GM18873 (cell line): ENCODE results near the gene RMI1.
"Not testable (repeated sequence)": the region's sequence is repeated elsewhere in the genome, so short reads cannot be mapped to it uniquely, and the experiment has no call there.

ENCODE experiments used
- ATAC-seq: cut with Tn5 transposase; IDR thresholded peaks from one replicate; pipeline ENCODE4 v1.9.1; 2021; ENCODE audit warnings: mild to moderate bottlenecking, moderate library complexity, moderate number of reproducible peaks; ENCODE audit not compliant: unreplicated experiment, low FRiP score

The RMI1 gene

DNA sequence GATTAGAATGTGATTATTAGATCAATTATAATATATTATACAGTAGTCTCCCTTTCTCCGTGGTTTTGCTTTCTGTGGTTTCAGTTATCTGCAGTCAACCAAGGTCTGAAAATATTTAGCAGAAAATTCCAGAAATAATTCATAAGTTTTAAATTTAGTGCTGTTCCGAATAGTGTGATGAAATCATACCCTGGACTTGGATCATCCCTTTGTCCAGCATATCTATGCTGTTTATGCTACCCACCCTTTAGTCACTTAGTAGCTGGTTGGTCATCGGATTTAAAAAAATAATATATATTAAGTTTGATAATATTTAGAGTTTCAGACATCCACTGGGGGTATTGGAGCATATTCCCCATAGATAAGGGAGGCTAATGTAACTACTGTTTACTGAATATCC is 19.6 kb downstream of the RMI1 start:
- ATAC-seq = no peak

GRCh38 chr9:84001621-84002020 is 21.0 kb downstream of the RMI1 start:
- no peak for ATAC-seq

DNA sequence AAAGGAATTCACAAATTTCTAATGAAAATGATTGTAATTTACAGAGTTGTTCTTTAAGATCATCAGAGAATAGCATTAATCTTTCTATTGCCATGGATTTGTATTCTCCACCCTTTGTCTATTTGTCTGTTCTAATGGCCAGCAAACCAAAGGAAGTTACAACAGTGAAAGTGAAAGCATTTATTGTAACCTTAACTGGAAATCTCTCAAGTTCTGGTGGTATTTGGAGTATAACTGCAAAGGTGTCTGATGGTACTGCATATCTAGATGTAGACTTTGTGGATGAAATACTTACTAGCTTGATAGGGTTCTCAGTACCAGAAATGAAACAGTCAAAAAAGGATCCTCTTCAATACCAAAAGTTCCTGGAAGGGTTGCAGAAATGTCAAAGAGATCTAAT is 21.7 kb downstream of the RMI1 start:
- no peak for ATAC-seq

DNA sequence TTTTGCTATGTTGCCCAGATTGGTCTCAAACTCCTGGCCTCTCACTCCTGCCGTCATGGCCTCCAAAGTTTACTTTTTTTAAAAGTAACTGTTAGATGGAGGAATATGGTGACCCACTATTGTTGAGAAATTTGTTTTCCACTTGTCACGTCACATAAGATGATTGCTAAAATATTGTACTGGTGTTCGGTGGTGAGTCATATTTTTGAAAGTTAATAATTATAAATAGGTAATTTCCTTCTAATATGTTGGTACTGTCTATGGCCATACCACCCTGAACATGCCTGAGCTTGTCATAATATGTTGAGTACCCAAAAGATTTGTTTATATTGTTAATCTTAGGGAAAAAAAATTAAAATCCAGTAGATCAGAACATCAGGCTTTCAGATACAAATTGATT is 22.6 kb downstream of the RMI1 start:
- no peak for ATAC-seq

DNA sequence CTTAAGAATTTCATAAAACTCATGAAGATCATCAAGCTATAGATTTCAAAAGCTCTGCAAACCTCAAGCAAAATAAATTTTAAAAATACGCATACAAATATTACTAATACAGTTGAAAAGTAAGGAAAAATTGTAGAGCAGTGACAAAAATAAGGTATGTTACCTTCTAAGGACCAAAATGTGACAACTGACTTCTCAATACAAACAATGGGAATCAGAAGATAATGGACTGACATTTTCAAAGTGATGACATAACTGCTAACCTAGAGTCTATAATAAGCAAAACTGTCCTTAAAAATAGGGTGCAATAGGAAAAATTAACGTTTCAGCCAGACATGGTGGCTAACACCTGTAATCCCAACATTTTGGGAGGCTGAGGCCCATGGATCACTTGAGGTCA is 27.1 kb downstream of the RMI1 start:
- no peak for ATAC-seq

DNA sequence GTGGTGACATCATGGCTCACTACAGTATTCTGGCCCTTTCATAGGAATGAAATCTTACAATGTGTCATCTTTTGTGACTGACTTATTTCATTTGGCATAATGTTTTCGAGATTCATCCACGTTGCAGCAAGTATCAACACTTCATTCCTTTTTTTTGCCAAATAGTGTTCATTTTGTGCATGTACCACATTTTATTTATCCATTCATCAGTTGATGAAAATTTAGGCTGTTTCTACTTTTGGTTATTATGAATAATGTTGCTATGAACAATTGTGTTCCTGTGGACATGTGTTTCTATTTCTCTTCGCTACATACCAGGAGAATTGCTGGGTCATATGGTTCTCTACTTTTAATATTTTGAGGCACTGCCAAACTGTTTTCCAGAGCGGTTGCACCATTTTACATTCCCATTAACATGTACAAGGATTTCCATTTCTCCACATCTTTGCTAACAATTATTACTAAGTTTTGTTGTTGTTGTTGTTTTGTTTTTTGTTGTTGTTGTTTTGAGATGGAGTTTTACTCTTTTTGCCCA is 43.5 kb downstream of the RMI1 start:
- no peak for ATAC-seq

DNA sequence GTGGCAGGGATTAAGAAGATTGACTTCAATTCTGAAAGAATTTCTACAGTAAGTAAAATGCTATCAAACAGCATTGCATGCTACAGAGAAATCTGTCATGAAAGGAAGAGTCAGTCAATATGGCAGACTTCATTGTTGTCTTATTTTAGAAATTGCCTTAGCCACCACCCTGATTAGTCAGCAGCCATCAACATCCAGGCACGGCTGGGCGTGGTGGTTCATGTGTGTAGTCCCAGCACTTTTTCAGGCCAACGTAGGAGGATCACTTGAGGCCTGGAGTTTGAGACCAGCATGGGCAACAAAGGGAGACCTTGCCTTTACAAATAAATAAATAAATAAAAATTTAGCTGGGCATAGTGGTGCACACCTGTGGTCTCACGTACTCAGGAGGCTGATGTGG is 46.6 kb downstream of the RMI1 start:
- no peak for ATAC-seq

DNA sequence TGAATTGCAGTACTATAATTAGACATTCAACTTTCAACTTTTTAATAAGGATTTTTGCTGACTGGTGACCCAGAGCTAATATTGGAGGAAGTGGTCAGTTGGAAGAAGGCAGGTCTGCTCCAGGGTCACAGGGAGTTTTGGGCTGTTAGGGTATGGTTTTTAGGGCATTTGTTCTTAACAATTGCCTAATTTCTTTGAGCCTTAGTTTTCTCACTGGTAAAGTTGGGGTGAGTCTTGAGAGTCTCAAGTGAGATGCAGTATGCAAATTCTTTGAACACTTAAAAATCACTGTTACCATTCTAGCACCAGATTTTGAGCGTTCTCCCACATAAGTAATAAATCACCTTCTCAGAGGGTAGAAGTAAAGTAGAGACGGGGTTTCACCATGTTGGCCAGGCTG is 50.9 kb downstream of the RMI1 start:
- no peak for ATAC-seq

DNA sequence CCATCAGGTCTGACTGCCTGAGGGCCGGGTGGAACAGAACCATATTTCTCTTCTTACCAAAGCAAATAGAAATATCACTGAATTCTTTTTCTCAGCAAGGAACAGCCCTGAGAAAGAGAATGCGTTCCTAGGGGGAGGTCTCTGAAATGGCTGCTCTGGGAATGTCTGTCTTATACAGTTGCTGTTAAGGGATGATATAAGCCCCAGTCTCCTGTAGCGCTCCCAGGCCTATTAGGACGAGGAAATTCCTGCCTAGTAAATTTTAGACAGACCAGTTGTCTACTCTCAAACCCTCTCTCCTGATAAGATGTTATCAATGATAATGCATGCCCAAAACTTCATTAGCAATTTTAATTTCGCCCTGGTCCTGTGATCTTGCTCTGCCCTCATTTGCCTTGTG is 61.3 kb downstream of the RMI1 start:
- not testable (repeated sequence) for ATAC-seq

DNA sequence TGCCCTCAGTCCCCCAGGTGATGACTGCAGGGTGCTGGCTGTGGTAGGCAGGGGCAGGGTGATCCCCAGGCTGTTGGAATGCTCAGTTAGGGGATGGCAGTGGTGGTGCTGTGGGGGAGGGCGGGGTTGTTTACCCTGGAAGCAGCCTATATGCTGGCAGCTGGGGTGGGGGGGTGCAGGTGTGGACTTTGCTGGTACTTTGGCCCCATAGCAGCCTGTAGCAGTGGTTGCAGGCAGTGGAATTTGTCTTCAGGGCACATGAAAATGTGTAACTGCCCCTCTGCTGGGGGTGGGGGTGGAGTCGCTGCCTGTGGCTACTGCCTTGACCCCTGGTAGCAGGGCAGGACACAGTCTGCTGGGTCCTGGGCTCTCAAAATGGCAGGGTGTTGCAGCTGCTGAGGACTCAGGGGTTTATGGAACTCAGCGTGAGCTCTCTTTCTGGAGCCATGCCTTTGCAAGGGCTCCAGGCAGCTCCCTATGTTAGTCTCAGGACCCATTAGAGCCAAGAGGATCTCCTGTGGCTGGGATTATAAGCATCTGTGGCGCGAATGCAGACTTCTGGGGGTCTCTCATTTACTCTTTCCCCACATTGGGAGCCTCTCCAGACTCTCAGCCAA is 65.0 kb downstream of the RMI1 start:
- ATAC-seq = no peak
